Measurements from ENCODE around the gene POTEF.
"Not testable (repeated sequence)": the region's sequence is repeated elsewhere in the genome, so short reads cannot be mapped to it uniquely, and the experiment has no call there.

Gene POTEF

GRCh38 chr2:130159376-130159775 lies 30.4 kb upstream of the POTEF start:
- not testable (repeated sequence) for H3K4me3 ChIP-seq (ENCODE audit: low read depth in 1 of 5, low read length in 5 of 5); H3K27me3 ChIP-seq (ENCODE audit: control insufficient read depth in 5 of 5, insufficient read depth in 4 of 5, low read length in 5 of 5); H3K4me1 ChIP-seq (ENCODE audit: control insufficient read depth in 5 of 5, insufficient read depth in 5 of 5, low read length in 5 of 5); H3K27ac ChIP-seq (ENCODE audit: low read depth, low read length); H3K9ac ChIP-seq (ENCODE audit: low read length in 5 of 5); H3K9me3 ChIP-seq (ENCODE audit: control insufficient read depth in 5 of 5, low read length in 5 of 5)
- peaks cover 0 to 70% (median 46%) of the 10 kb centered on the region in 5 donors for H3K36me3 ChIP-seq (ENCODE audit: control insufficient read depth in 5 of 5, insufficient read depth in 5 of 5, low read length in 5 of 5)

GRCh38 chr2:130158631-130159030 lies 29.6 kb upstream of the POTEF start:
- no peak overlapping the region for H3K4me3 ChIP-seq (ENCODE audit: low read depth in 1 of 5, low read length in 5 of 5)
- no peaks in the 10 kb centered on the region for H3K27me3 ChIP-seq (ENCODE audit: control insufficient read depth in 5 of 5, insufficient read depth in 4 of 5, low read length in 5 of 5)
- H3K9ac ChIP-seq (ENCODE audit: low read length in 5 of 5) = no peak overlapping the region
- no peak overlapping the region for H3K27ac ChIP-seq (ENCODE audit: low read depth, low read length)
- H3K4me1 ChIP-seq (ENCODE audit: control insufficient read depth in 5 of 5, insufficient read depth in 5 of 5, low read length in 5 of 5) = no peaks in the 10 kb centered on the region
- peaks cover 0 to 70% (median 46%) of the 10 kb centered on the region in 5 donors for H3K36me3 ChIP-seq (ENCODE audit: control insufficient read depth in 5 of 5, insufficient read depth in 5 of 5, low read length in 5 of 5)
- no peaks in the 10 kb centered on the region for H3K9me3 ChIP-seq (ENCODE audit: control insufficient read depth in 5 of 5, low read length in 5 of 5)

GRCh38 chr2:130157825-130158514 lies 28.9 kb upstream of the POTEF start:
- not testable (repeated sequence) for H3K9ac ChIP-seq (ENCODE audit: low read length in 5 of 5); H3K9me3 ChIP-seq (ENCODE audit: control insufficient read depth in 5 of 5, low read length in 5 of 5); H3K4me3 ChIP-seq (ENCODE audit: low read depth in 1 of 5, low read length in 5 of 5); H3K27me3 ChIP-seq (ENCODE audit: control insufficient read depth in 5 of 5, insufficient read depth in 4 of 5, low read length in 5 of 5); H3K27ac ChIP-seq (ENCODE audit: low read depth, low read length); H3K4me1 ChIP-seq (ENCODE audit: control insufficient read depth in 5 of 5, insufficient read depth in 5 of 5, low read length in 5 of 5)
- peaks cover 0 to 70% (median 46%) of the 10 kb centered on the region in 5 donors for H3K36me3 ChIP-seq (ENCODE audit: control insufficient read depth in 5 of 5, insufficient read depth in 5 of 5, low read length in 5 of 5)

- not testable (repeated sequence) for H3K9ac ChIP-seq (ENCODE audit: low read length in 5 of 5); H3K27ac ChIP-seq (ENCODE audit: low read depth, low read length); H3K4me3 ChIP-seq (ENCODE audit: low read depth in 1 of 5, low read length in 5 of 5); H3K27me3 ChIP-seq (ENCODE audit: control insufficient read depth in 5 of 5, insufficient read depth in 4 of 5, low read length in 5 of 5); H3K4me1 ChIP-seq (ENCODE audit: control insufficient read depth in 5 of 5, insufficient read depth in 5 of 5, low read length in 5 of 5); H3K9me3 ChIP-seq (ENCODE audit: control insufficient read depth in 5 of 5, low read length in 5 of 5)
- peaks cover 0 to 70% (median 46%) of the 10 kb centered on the region in 5 donors for H3K36me3 ChIP-seq (ENCODE audit: control insufficient read depth in 5 of 5, insufficient read depth in 5 of 5, low read length in 5 of 5)
Measured at GRCh38 chr2:130157354-130157753, 28.3 kb upstream of the POTEF start.

- no peaks in the 10 kb centered on the region for H3K4me1 ChIP-seq (ENCODE audit: control insufficient read depth in 5 of 5, insufficient read depth in 5 of 5, low read length in 5 of 5)
- H3K36me3 ChIP-seq (ENCODE audit: control insufficient read depth in 5 of 5, insufficient read depth in 5 of 5, low read length in 5 of 5) = peaks cover 0 to 72% (median 53%) of the 10 kb centered on the region in 5 donors
- no peak overlapping the region for H3K4me3 ChIP-seq (ENCODE audit: low read depth in 1 of 5, low read length in 5 of 5)
- H3K9me3 ChIP-seq (ENCODE audit: control insufficient read depth in 5 of 5, low read length in 5 of 5) = no peaks in the 10 kb centered on the region
- no peaks in the 10 kb centered on the region for H3K27me3 ChIP-seq (ENCODE audit: control insufficient read depth in 5 of 5, insufficient read depth in 4 of 5, low read length in 5 of 5)
- H3K9ac ChIP-seq (ENCODE audit: low read length in 5 of 5) = no peak overlapping the region
- H3K27ac ChIP-seq (ENCODE audit: low read depth, low read length) = no peak overlapping the region
Measured at GRCh38 chr2:130156624-130157004, 27.6 kb upstream of the POTEF start.

- not testable (repeated sequence) for H3K4me1 ChIP-seq (ENCODE audit: control insufficient read depth in 5 of 5, insufficient read depth in 5 of 5, low read length in 5 of 5); H3K27me3 ChIP-seq (ENCODE audit: control insufficient read depth in 5 of 5, insufficient read depth in 4 of 5, low read length in 5 of 5); H3K9me3 ChIP-seq (ENCODE audit: control insufficient read depth in 5 of 5, low read length in 5 of 5); H3K9ac ChIP-seq (ENCODE audit: low read length in 5 of 5); H3K4me3 ChIP-seq (ENCODE audit: low read depth in 1 of 5, low read length in 5 of 5); H3K27ac ChIP-seq (ENCODE audit: low read depth, low read length)
- peaks cover 0 to 72% (median 53%) of the 10 kb centered on the region in 5 donors for H3K36me3 ChIP-seq (ENCODE audit: control insufficient read depth in 5 of 5, insufficient read depth in 5 of 5, low read length in 5 of 5)
Measured at GRCh38 chr2:130155956-130156623, 27.1 kb upstream of the POTEF start.

GRCh38 chr2:130154773-130155765 lies 26.0 kb upstream of the POTEF start:
- H3K4me3 ChIP-seq (ENCODE audit: low read depth in 1 of 5, low read length in 5 of 5) = no peak overlapping the region
- no peak overlapping the region for H3K27ac ChIP-seq (ENCODE audit: low read depth, low read length)
- H3K36me3 ChIP-seq (ENCODE audit: control insufficient read depth in 5 of 5, insufficient read depth in 5 of 5, low read length in 5 of 5) = peaks cover 0 to 62% (median 50%) of the 10 kb centered on the region in 5 donors

GRCh38 chr2:130154423-130154770 lies 25.4 kb upstream of the POTEF start:
- not testable (repeated sequence) for H3K4me1 ChIP-seq (ENCODE audit: control insufficient read depth in 5 of 5, insufficient read depth in 5 of 5, low read length in 5 of 5); H3K4me3 ChIP-seq (ENCODE audit: low read depth in 1 of 5, low read length in 5 of 5); H3K9ac ChIP-seq (ENCODE audit: low read length in 5 of 5); H3K27me3 ChIP-seq (ENCODE audit: control insufficient read depth in 5 of 5, insufficient read depth in 4 of 5, low read length in 5 of 5); H3K27ac ChIP-seq (ENCODE audit: low read depth, low read length); H3K9me3 ChIP-seq (ENCODE audit: control insufficient read depth in 5 of 5, low read length in 5 of 5)
- peaks cover 0 to 56% (median 46%) of the 10 kb centered on the region in 5 donors for H3K36me3 ChIP-seq (ENCODE audit: control insufficient read depth in 5 of 5, insufficient read depth in 5 of 5, low read length in 5 of 5)

More at GRCh38 chr2:130154773-130155765, 26.0 kb upstream of the POTEF start:
- no peaks in the 10 kb centered on the region for H3K4me1 ChIP-seq (ENCODE audit: control insufficient read depth in 5 of 5, insufficient read depth in 5 of 5, low read length in 5 of 5)
- no peak overlapping the region for H3K9ac ChIP-seq (ENCODE audit: low read length in 5 of 5)
- no peaks in the 10 kb centered on the region for H3K27me3 ChIP-seq (ENCODE audit: control insufficient read depth in 5 of 5, insufficient read depth in 4 of 5, low read length in 5 of 5)
- H3K9me3 ChIP-seq (ENCODE audit: control insufficient read depth in 5 of 5, low read length in 5 of 5) = no peaks in the 10 kb centered on the region

GRCh38 chr2:130153721-130154422 lies 24.9 kb upstream of the POTEF start:
- H3K9me3 ChIP-seq (ENCODE audit: control insufficient read depth in 5 of 5, low read length in 5 of 5); H3K4me3 ChIP-seq (ENCODE audit: low read depth in 1 of 5, low read length in 5 of 5); H3K4me1 ChIP-seq (ENCODE audit: control insufficient read depth in 5 of 5, insufficient read depth in 5 of 5, low read length in 5 of 5); H3K27me3 ChIP-seq (ENCODE audit: control insufficient read depth in 5 of 5, insufficient read depth in 4 of 5, low read length in 5 of 5); H3K9ac ChIP-seq (ENCODE audit: low read length in 5 of 5); H3K27ac ChIP-seq (ENCODE audit: low read depth, low read length): not testable (repeated sequence)
- peaks cover 0 to 50% (median 42%) of the 10 kb centered on the region in 5 donors for H3K36me3 ChIP-seq (ENCODE audit: control insufficient read depth in 5 of 5, insufficient read depth in 5 of 5, low read length in 5 of 5)

Data from subcutaneous abdominal adipose tissue (tissue), 5 donors.